H1 (cell line): ENCODE results near the gene CCDC88C.

Source experiments
- BRCA1 ChIP-seq: IDR thresholded peaks from 2 replicates; pipeline ENCODE4 v1.6.1; 2012; ENCODE audit warnings: low read depth, low read length, improper control_type of control experiment
- CBX5 ChIP-seq: fragments of 300-800, 300-1000 bp; sonication (generic); IDR thresholded peaks from 2 replicates; pipeline ENCODE4 v1.7.1; 2016; ENCODE audit warnings: antibody characterized with exemption, low read length, low read depth
- CEBPB ChIP-seq: IDR thresholded peaks from 2 replicates; pipeline ENCODE4 v1.6.1; 2012; ENCODE audit warnings: low read depth, low read length
- CREB1 ChIP-seq: IDR thresholded peaks from 2 replicates; pipeline ENCODE4 v1.6.1; 2012; ENCODE audit warnings: inconsistent platforms
- CTCF ChIP-seq, 3 experiments: IDR thresholded peaks; 1 replicate in 2 of 3; 2 replicates in 1 of 3; pipeline versions ENCODE4 v1.5.1 to v1.6.1; 2011; ENCODE audit warnings: low read length in 3 of 3, mild to moderate bottlenecking in 3 of 3, inconsistent platforms in 2 of 3, low read depth in 1 of 3, moderate library complexity in 1 of 3; ENCODE audit not compliant: insufficient read depth in 1 of 3; ENCODE audit errors: control extremely low read depth in 1 of 3
- EZH2 ChIP-seq: fragments of 200-600 bp; sonication (generic); IDR thresholded peaks from 2 replicates; pipeline ENCODE4 v1.7.1; 2012; ENCODE audit warnings: low read depth, mild to moderate bottlenecking, moderate library complexity, low read length, inconsistent platforms; ENCODE audit not compliant: severe bottlenecking
- HDAC6 ChIP-seq: IDR thresholded peaks from one replicate; pipeline ENCODE4 v1.7.1; 2012; ENCODE audit warnings: low read depth, mild to moderate bottlenecking, inconsistent platforms, low read length, moderate library complexity
- MAFK ChIP-seq: IDR thresholded peaks from 2 replicates; pipeline ENCODE4 v1.6.1; 2012; ENCODE audit warnings: low read depth, mild to moderate bottlenecking, improper control_type of control experiment, low read length
- POLR2A ChIP-seq, 2 experiments: IDR thresholded peaks; 1 replicate in 1 of 2; 2 replicates in 1 of 2; pipeline ENCODE4 v1.6.1; 2011; ENCODE audit warnings: low read depth in 2 of 2, low read length in 2 of 2, mild to moderate bottlenecking in 2 of 2; ENCODE audit errors: control extremely low read depth in 1 of 2
- POLR2AphosphoS5 ChIP-seq: IDR thresholded peaks from 2 replicates; pipeline ENCODE4 v1.6.1; 2011; ENCODE audit warnings: low read depth, low read length
- RNF2 ChIP-seq: fragments of 200-900, 300-1000 bp; sonication (generic); IDR thresholded peaks from 2 replicates; pipeline ENCODE4 v1.7.1; 2016; ENCODE audit warnings: borderline replicate concordance, low read depth, mild to moderate bottlenecking, antibody characterized with exemption, low read length; ENCODE audit not compliant: poor library complexity, severe bottlenecking; ENCODE audit errors: missing control alignments
- TAF1 ChIP-seq: IDR thresholded peaks from 2 replicates; pipeline ENCODE4 v1.6.1; 2011; ENCODE audit warnings: mild to moderate bottlenecking, low read depth, low read length
- TF ChIP-seq, protein P1 (sequence below): IDR thresholded peaks from 2 replicates; pipeline ENCODE4 v1.6.1; 2011; ENCODE audit warnings: low read depth, mild to moderate bottlenecking, low read length; ENCODE audit not compliant: insufficient read depth
- TF ChIP-seq, protein P2 (sequence below): IDR thresholded peaks from 2 replicates; pipeline ENCODE4 v1.6.1; 2012; ENCODE audit warnings: inconsistent platforms

GRCh38 chr14:91400696-91401095, 16.9 kb downstream of the CCDC88C start:
- TF ChIP-seq POLR2AphosphoS5 (no peak), TAF1 (no peak), POLR2A (IDR thresholded peaks at IDR 0.05; ENCODE audit: control extremely low read depth in 1 of 2, low read depth in 2 of 2, low read length in 2 of 2) (no peak), CEBPB (no peak), CBX5 (no peak), RNF2 (no peak), EZH2 (no peak), CTCF (IDR thresholded peaks at IDR 0.05; ENCODE audit: control extremely low read depth in 1 of 3, insufficient read depth in 1 of 3, low read depth in 1 of 3, low read length in 3 of 3) (no peak), CREB1 (no peak), BRCA1 (no peak), HDAC6 (no peak), MAFK (no peak)
- TF ChIP-seq, protein P1, sequence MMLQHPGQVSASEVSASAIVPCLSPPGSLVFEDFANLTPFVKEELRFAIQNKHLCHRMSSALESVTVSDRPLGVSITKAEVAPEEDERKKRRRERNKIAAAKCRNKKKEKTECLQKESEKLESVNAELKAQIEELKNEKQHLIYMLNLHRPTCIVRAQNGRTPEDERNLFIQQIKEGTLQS = no peak
- TF ChIP-seq, protein P2, sequence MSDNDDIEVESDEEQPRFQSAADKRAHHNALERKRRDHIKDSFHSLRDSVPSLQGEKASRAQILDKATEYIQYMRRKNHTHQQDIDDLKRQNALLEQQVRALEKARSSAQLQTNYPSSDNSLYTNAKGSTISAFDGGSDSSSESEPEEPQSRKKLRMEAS = no peak
